Pancreas (tissue), 10 donors: ENCODE results near the gene ACSL5. TPM values are rescaled to one million over a fixed set of nuclear protein-coding genes. Genes with fewer than 3 reads are reported as not detected.

Experiments
- ATAC-seq, 4 donors: fragments of 200-7000 bp; cut with Tn5 transposase; one replicate each; pipeline versions ENCODE4 v1.8.0 to v1.9.1; 2020; ENCODE audit warnings: mild to moderate bottlenecking in 4 of 4, moderate library complexity in 4 of 4
- DNase-seq, 6 donors: peaks; one replicate each; pipeline ENCODE4 v3.0.0-alpha.2; 2020
- FAIRE-seq: peaks from 2 replicates; lab custom pipeline; 2012; peaks lifted over from hg19 to GRCh38; lab: Jason Lieb, UNC
- H3K27ac ChIP-seq, 4 donors: fragments of 200-600 bp; sonication (generic); 1 replicate in 3 of 4; 2 replicates in 1 of 4; pipeline versions ENCODE4 v1.5.0 to v1.8.0; 2020
- H3K27me3 ChIP-seq, 4 donors: fragments of 200-600 bp; one replicate each; pipeline ENCODE4 v1.8.0; 2021
- H3K36me3 ChIP-seq, 3 donors: fragments of 200-600 bp; sonication (generic) in 1 of 3; one replicate each; pipeline versions ENCODE4 v1.5.0 to v1.8.0; 2020 to 2021
- H3K4me1 ChIP-seq, 3 donors: fragments of 200-600 bp; one replicate each; pipeline ENCODE4 v1.8.0; 2021
- H3K4me3 ChIP-seq, 4 donors: fragments of 200-600 bp; sonication (generic) in 2 of 4; one replicate each; pipeline versions ENCODE4 v1.5.0 to v1.8.0; 2020 to 2021
- H3K9me3 ChIP-seq, 4 donors: fragments of 200-600 bp; one replicate each; pipeline ENCODE4 v1.8.0; 2021
- CTCF ChIP-seq, 4 donors: fragments of 200-600 bp; sonication (generic) in 3 of 4; IDR thresholded peaks; one replicate each; pipeline versions ENCODE4 v1.5.0 to v1.8.0; 2021; ENCODE audit warnings: antibody characterized with exemption in 4 of 4
- WGBS, 2 donors: extraction: QIAGEN DNeasy Blood & Tissue Kit; methylation state at CpG; one replicate each; pipeline ENCODE4 v1.1.7; 2013; 5-methylcytosine and 5-hydroxymethylcytosine counted together
- intact Hi-C, 3 donors: fragments of 100-400 bp; cut with DNase I; formaldehyde crosslinking; loops; one replicate each; pipeline versions ENCODE4 v1.11.1 to v1.14.2; 2022
- polyA plus RNA-seq, 2 donors: library from polyadenylated mRNA; stranded (reverse); fragments of 200-250 nt; gene quantifications; one replicate each; pipeline ENCODE4 v1.2.3, GENCODE V29; 2013
- total RNA-seq, 6 donors: library from RNA; stranded (reverse); fragmentation: NEBNext Ultra II Directional in 4 of 6; extraction: Animal tissue kit (Norgen Biotek cat#: 25700) in 4 of 6; gene quantifications; one replicate each; pipeline versions ENCODE4 v1.2.1 to v1.2.4, GENCODE V29; 2021 to 2023
- donor health status: healthy with polysubstance abuse.
- donor health status: DM: no; HTN: no; CAD: no; lungs with moderate emphysema.
- donor health status: DM: no; HTN: no; CAD: no.
- donor health status: control.
- donor health status: control.
- donor health status: Bipolar disorder and iron deficiency.
- donor health status: DM: yes; HTN: yes; CAD: no.
- donor health status: DM: no; HTN: no; CAD: no.
- donor health status: DM: no; HTN: no; CAD: no.
- donor health status: DM: yes; HTN: yes; CAD: no.

ACSL5 gene
- total and polyA plus RNA-seq, 8 donors, result 2.2 to 7.2 (median 3.7) TPM

GRCh38 chr10:112349521-112350085, 24.3 kb upstream of the ACSL5 start:
- intact Hi-C loops, result no loop called here
- peak in 2 of 6 donors; percentile 18 to 55 for DNase-seq
- ATAC-seq, result no peak

GRCh38 chr10:112351146-112351545, 22.8 kb upstream of the ACSL5 start:
- FAIRE-seq, result no peak
- Histone ChIP-seq H3K4me1 (no peaks in the 10 kb centered on the region), H3K4me3 (no peak overlapping the region), H3K27me3 (no peaks in the 10 kb centered on the region), H3K9me3 (no peaks in the 10 kb centered on the region), H3K36me3 (no peaks in the 10 kb centered on the region), H3K27ac (no peak overlapping the region)
- TF ChIP-seq CTCF (IDR thresholded peaks at IDR 0.05), result no peak
- 89 to 91% methylated on average over 8 of the region's 8 CpGs for WGBS, 2 donors
- intact Hi-C loops, result no loop called here
- DNase-seq, result no peak
- ATAC-seq, result no peak

More at GRCh38 chr10:112349521-112350085, 24.3 kb upstream of the ACSL5 start:
- no peaks in the 10 kb centered on the region for H3K4me1 ChIP-seq
- TF ChIP-seq CTCF (IDR thresholded peaks at IDR 0.05), result no peak
- 85 to 92% methylated on average over 46 of the region's 46 CpGs for WGBS, 2 donors
- no peak overlapping the region for H3K27ac ChIP-seq
- FAIRE-seq, result no peak
- no peak overlapping the region for H3K4me3 ChIP-seq
- H3K36me3 ChIP-seq, result no peaks in the 10 kb centered on the region
- H3K9me3 ChIP-seq, result no peaks in the 10 kb centered on the region
- H3K27me3 ChIP-seq, result no peaks in the 10 kb centered on the region

GRCh38 chr10:112352044-112352443, 21.9 kb upstream of the ACSL5 start:
- WGBS, 2 donors, result 59 to 63% methylated on average over 3 of the region's 3 CpGs
- ATAC-seq (no peak), FAIRE-seq (no peak)

DNA sequence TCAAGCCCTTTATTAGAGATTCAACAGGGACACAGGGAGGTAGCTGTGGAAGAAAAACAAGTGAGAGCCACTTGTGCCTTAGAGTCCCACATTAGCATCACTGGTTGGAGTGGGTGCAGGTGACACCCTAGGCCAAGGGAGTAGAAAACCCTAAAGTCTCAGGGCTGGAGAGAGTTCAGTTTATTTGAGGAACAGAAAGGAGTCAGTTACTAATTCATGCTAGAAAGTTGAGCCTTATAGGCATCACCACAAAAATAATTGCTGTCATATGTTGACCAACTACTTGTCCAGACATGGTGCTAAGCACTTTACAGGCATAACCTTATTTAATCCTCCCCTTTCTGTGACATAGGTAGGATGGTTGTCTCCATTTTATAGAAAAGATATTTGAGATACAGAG, 20.9 kb upstream of the ACSL5 start:
- Histone ChIP-seq H3K27ac (no peak overlapping the region), H3K4me1 (no peaks in the 10 kb centered on the region), H3K4me3 (no peak overlapping the region), H3K36me3 (no peaks in the 10 kb centered on the region), H3K27me3 (no peaks in the 10 kb centered on the region), H3K9me3 (no peaks in the 10 kb centered on the region)
- TF ChIP-seq CTCF (IDR thresholded peaks at IDR 0.05), result no peak
- DNase-seq (no peak), ATAC-seq (no peak), FAIRE-seq (no peak)
- intact Hi-C loops, result no loop called here

More at GRCh38 chr10:112352044-112352443, 21.9 kb upstream of the ACSL5 start:
- Histone ChIP-seq H3K27ac (no peak overlapping the region), H3K4me1 (no peaks in the 10 kb centered on the region), H3K4me3 (no peak overlapping the region), H3K27me3 (no peaks in the 10 kb centered on the region), H3K9me3 (no peaks in the 10 kb centered on the region), H3K36me3 (no peaks in the 10 kb centered on the region)
- no peak for TF ChIP-seq CTCF (IDR thresholded peaks at IDR 0.05)
- DNase-seq, result no peak
- intact Hi-C loops, result no loop called here

DNA sequence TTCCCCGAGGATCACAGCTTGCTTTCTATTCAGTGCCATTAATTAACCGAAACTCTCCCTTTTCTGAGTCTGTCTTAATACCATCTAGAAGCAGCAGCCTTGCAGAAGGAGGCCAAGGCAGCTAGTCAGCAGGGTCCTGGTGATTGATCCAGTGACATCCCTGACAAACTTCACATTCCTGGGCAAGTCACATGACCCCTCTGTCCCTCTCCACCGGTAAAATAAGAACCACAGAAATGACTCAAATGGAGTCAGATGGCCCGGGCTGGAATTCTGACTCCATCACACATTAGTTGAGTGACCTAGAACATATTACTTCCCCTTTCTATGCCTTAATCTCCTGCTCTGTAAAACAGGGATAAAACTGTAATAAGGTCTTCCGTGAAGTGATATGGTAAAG, 17.2 kb upstream of the ACSL5 start:
- H3K4me1 ChIP-seq, result no peaks in the 10 kb centered on the region
- ATAC-seq (no peak), FAIRE-seq (no peak), DNase-seq (no peak)
- no peaks in the 10 kb centered on the region for H3K36me3 ChIP-seq
- 49 to 66% methylated on average over 5 of the region's 5 CpGs for WGBS, 2 donors
- no peaks in the 10 kb centered on the region for H3K9me3 ChIP-seq
- no peak overlapping the region for H3K27ac ChIP-seq
- no peaks in the 10 kb centered on the region for H3K27me3 ChIP-seq
- intact Hi-C loops, result no loop called here
- no peak for TF ChIP-seq CTCF (IDR thresholded peaks at IDR 0.05)
- no peak overlapping the region for H3K4me3 ChIP-seq
